ENCODE measurements around the gene LRRC9.
"Not testable (repeated sequence)": the region's sequence is repeated elsewhere in the genome, so short reads cannot be mapped to it uniquely, and the experiment has no call there.

Gene LRRC9

GRCh38 chr14:60094306-60094897, 174.5 kb downstream of the LRRC9 start:
- no peak for DNase-seq (ENCODE audit: low read depth)
- H3K27me3 ChIP-seq (replicated peaks; ENCODE audit: control insufficient read depth, insufficient read depth, low read length): no peaks in the 10 kb centered on the region
- H3K9ac ChIP-seq (ENCODE audit: low read length): no peak overlapping the region
- peaks cover 12% of the 10 kb centered on the region for H3K36me3 ChIP-seq (ENCODE audit: control insufficient read depth, insufficient read depth, low read length, severe bottlenecking)
- H3K4me1 ChIP-seq (ENCODE audit: control insufficient read depth, insufficient read depth, low read length): peaks cover 39% of the 10 kb centered on the region
- no peaks in the 10 kb centered on the region for H3K9me3 ChIP-seq (ENCODE audit: control insufficient read depth, low read length)
- H3K4me3 ChIP-seq (ENCODE audit: low read length): peak overlapping the region; percentile 100

GRCh38 chr14:60095231-60095630, 175.3 kb downstream of the LRRC9 start:
- H3K27me3 ChIP-seq (replicated peaks; ENCODE audit: control insufficient read depth, insufficient read depth, low read length): no peaks in the 10 kb centered on the region
- H3K4me1 ChIP-seq (ENCODE audit: control insufficient read depth, insufficient read depth, low read length): peaks cover 37% of the 10 kb centered on the region
- H3K36me3 ChIP-seq (ENCODE audit: control insufficient read depth, insufficient read depth, low read length, severe bottlenecking): peaks cover 12% of the 10 kb centered on the region
- no peak for DNase-seq (ENCODE audit: low read depth)
- H3K9me3 ChIP-seq (ENCODE audit: control insufficient read depth, low read length): no peaks in the 10 kb centered on the region
- H3K4me3 ChIP-seq (ENCODE audit: low read length): peak overlapping the region; percentile 26
- no peak overlapping the region for H3K9ac ChIP-seq (ENCODE audit: low read length)

DNA sequence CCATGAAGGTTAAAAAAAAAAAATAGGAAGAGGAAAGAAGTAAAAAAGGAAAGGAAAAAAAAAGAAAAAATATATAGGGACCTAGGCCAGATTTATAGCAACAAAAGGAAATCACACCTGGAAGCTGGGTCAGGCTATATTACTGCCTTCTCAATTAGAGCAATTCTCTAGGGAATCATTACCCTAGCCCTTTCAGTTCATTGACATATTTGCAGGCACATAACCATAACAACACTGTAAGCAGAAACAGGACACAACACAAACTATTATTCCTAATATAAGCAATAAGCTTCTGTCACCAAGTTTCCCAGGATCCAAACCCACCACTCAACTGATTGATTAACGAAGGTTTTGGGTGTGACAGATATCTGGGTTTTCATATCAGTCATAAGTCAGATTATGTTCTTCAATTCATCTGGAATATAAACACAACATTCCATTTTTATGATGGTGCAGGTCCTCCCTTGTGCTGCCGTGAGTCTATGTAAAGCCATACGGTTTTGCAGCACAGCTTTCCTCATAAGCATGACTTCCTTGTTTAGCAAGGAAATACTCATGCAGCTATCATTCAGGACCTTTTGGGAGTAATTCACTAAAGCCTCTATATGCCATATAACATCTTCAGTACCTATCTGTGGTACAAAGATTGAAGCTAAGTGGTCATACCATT, 176.0 kb downstream of the LRRC9 start:
- peak; percentile 48 for DNase-seq (ENCODE audit: low read depth)
- H3K9ac ChIP-seq (ENCODE audit: low read length): no peak overlapping the region
- peaks cover 12% of the 10 kb centered on the region for H3K36me3 ChIP-seq (ENCODE audit: control insufficient read depth, insufficient read depth, low read length, severe bottlenecking)

GRCh38 chr14:60097974-60098373, 178.0 kb downstream of the LRRC9 start:
- peaks cover 43% of the 10 kb centered on the region for H3K4me1 ChIP-seq (ENCODE audit: control insufficient read depth, insufficient read depth, low read length)
- no peaks in the 10 kb centered on the region for H3K27me3 ChIP-seq (replicated peaks; ENCODE audit: control insufficient read depth, insufficient read depth, low read length)
- no peak overlapping the region for H3K4me3 ChIP-seq (ENCODE audit: low read length)
- H3K9me3 ChIP-seq (ENCODE audit: control insufficient read depth, low read length): no peaks in the 10 kb centered on the region
- no peak overlapping the region for H3K9ac ChIP-seq (ENCODE audit: low read length)
- peaks cover 12% of the 10 kb centered on the region for H3K36me3 ChIP-seq (ENCODE audit: control insufficient read depth, insufficient read depth, low read length, severe bottlenecking)
- DNase-seq (ENCODE audit: low read depth): no peak

More for the DNA sequence above, 176.0 kb downstream of the LRRC9 start:
- H3K27me3 ChIP-seq (replicated peaks; ENCODE audit: control insufficient read depth, insufficient read depth, low read length): no peaks in the 10 kb centered on the region
- H3K4me1 ChIP-seq (ENCODE audit: control insufficient read depth, insufficient read depth, low read length): peaks cover 32% of the 10 kb centered on the region
- no peaks in the 10 kb centered on the region for H3K9me3 ChIP-seq (ENCODE audit: control insufficient read depth, low read length)
- peak overlapping the region; percentile 26 for H3K4me3 ChIP-seq (ENCODE audit: low read length)

DNA sequence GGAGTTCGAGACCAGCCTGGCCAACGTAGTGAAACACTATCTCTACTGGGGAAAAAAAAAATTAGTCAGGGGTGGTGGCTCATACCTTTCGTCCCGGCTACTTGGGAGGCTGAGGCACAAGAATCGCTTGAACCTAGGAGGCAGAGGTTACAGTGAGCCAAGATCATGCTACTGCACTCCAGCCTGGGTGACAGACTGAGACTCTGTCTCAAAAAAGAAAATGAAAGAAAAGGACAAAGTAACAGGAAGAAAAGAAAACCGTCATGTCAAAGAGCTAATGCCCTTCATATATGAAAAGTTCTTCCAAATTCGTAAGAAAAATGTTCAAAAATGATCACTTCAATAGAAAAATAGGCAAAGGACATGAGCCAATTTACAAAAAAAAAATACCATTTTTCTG, 179.9 kb downstream of the LRRC9 start:
- H3K36me3 ChIP-seq (ENCODE audit: control insufficient read depth, insufficient read depth, low read length, severe bottlenecking): peaks cover 12% of the 10 kb centered on the region
- peaks cover 35% of the 10 kb centered on the region for H3K4me1 ChIP-seq (ENCODE audit: control insufficient read depth, insufficient read depth, low read length)
- H3K27me3 ChIP-seq (replicated peaks; ENCODE audit: control insufficient read depth, insufficient read depth, low read length): not testable (repeated sequence)

GRCh38 chr14:60101786-60102185, 181.8 kb downstream of the LRRC9 start:
- peak; percentile 33 for DNase-seq (ENCODE audit: low read depth)
- H3K36me3 ChIP-seq (ENCODE audit: control insufficient read depth, insufficient read depth, low read length, severe bottlenecking): peaks cover 12% of the 10 kb centered on the region

More for the DNA sequence above, 179.9 kb downstream of the LRRC9 start:
- H3K9ac ChIP-seq (ENCODE audit: low read length); H3K4me3 ChIP-seq (ENCODE audit: low read length); DNase-seq (ENCODE audit: low read depth); H3K9me3 ChIP-seq (ENCODE audit: control insufficient read depth, low read length): not testable (repeated sequence)

DNA sequence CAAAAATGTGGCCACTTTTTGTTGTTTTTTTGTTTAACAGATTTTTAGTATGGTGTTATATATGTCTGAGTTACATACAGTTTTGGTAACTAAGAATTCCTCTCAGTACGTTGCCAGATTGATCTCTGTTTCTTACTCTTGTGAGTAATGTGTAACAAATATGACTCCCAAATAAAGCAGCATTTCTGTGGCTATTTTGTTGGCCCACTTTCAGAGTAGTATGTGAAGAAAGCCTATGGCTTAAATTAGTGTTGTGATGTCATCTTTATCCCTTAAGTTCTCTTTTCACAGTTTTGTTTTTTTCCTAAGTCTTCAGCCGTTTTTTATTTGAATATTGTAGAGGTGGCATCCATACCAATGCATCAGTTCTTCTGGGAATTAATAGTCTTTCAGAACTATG, 182.4 kb downstream of the LRRC9 start:
- no peak overlapping the region for H3K9ac ChIP-seq (ENCODE audit: low read length)
- no peaks in the 10 kb centered on the region for H3K9me3 ChIP-seq (ENCODE audit: control insufficient read depth, low read length)
- peaks cover 10% of the 10 kb centered on the region for H3K36me3 ChIP-seq (ENCODE audit: control insufficient read depth, insufficient read depth, low read length, severe bottlenecking)
- no peaks in the 10 kb centered on the region for H3K27me3 ChIP-seq (replicated peaks; ENCODE audit: control insufficient read depth, insufficient read depth, low read length)
- DNase-seq (ENCODE audit: low read depth): peak; percentile 91
- H3K4me3 ChIP-seq (ENCODE audit: low read length): no peak overlapping the region
- peaks cover 30% of the 10 kb centered on the region for H3K4me1 ChIP-seq (ENCODE audit: control insufficient read depth, insufficient read depth, low read length)

More at GRCh38 chr14:60101786-60102185, 181.8 kb downstream of the LRRC9 start:
- Histone ChIP-seq H3K4me1 (ENCODE audit: control insufficient read depth, insufficient read depth, low read length) (peaks cover 29% of the 10 kb centered on the region), H3K4me3 (ENCODE audit: low read length) (no peak overlapping the region), H3K9me3 (ENCODE audit: control insufficient read depth, low read length) (no peaks in the 10 kb centered on the region), H3K27me3 (replicated peaks; ENCODE audit: control insufficient read depth, insufficient read depth, low read length) (no peaks in the 10 kb centered on the region), H3K9ac (ENCODE audit: low read length) (no peak overlapping the region)

- no peak overlapping the region for H3K4me3 ChIP-seq (ENCODE audit: low read length)
- peaks cover 36% of the 10 kb centered on the region for H3K4me1 ChIP-seq (ENCODE audit: control insufficient read depth, insufficient read depth, low read length)
- H3K9ac ChIP-seq (ENCODE audit: low read length): peak overlapping the region; percentile 31
- H3K27me3 ChIP-seq (replicated peaks; ENCODE audit: control insufficient read depth, insufficient read depth, low read length): no peaks in the 10 kb centered on the region
- H3K9me3 ChIP-seq (ENCODE audit: control insufficient read depth, low read length): no peaks in the 10 kb centered on the region
- H3K36me3 ChIP-seq (ENCODE audit: control insufficient read depth, insufficient read depth, low read length, severe bottlenecking): peaks cover 24% of the 10 kb centered on the region
- peak; percentile 63 for DNase-seq (ENCODE audit: low read depth)
These were observed 186.4 kb downstream of the LRRC9 start for GRCh38 chr14:60106339-60106738.

- DNase-seq (ENCODE audit: low read depth): no peak
- Histone ChIP-seq H3K36me3 (ENCODE audit: control insufficient read depth, insufficient read depth, low read length, severe bottlenecking) (peaks cover 24% of the 10 kb centered on the region), H3K9me3 (ENCODE audit: control insufficient read depth, low read length) (no peaks in the 10 kb centered on the region), H3K4me3 (ENCODE audit: low read length) (no peak overlapping the region), H3K4me1 (ENCODE audit: control insufficient read depth, insufficient read depth, low read length) (peaks cover 29% of the 10 kb centered on the region), H3K9ac (ENCODE audit: low read length) (no peak overlapping the region), H3K27me3 (replicated peaks; ENCODE audit: control insufficient read depth, insufficient read depth, low read length) (no peaks in the 10 kb centered on the region)
These were observed 187.5 kb downstream of the LRRC9 start for GRCh38 chr14:60107477-60107876.

- H3K9ac ChIP-seq (ENCODE audit: low read length): no peak overlapping the region
- no peak for DNase-seq (ENCODE audit: low read depth)
- H3K27me3 ChIP-seq (replicated peaks; ENCODE audit: control insufficient read depth, insufficient read depth, low read length): no peaks in the 10 kb centered on the region
- peak overlapping the region; percentile 4 for H3K4me3 ChIP-seq (ENCODE audit: low read length)
- H3K9me3 ChIP-seq (ENCODE audit: control insufficient read depth, low read length): no peaks in the 10 kb centered on the region
- H3K4me1 ChIP-seq (ENCODE audit: control insufficient read depth, insufficient read depth, low read length): peaks cover 8% of the 10 kb centered on the region
- peaks cover 42% of the 10 kb centered on the region for H3K36me3 ChIP-seq (ENCODE audit: control insufficient read depth, insufficient read depth, low read length, severe bottlenecking)
These were observed 191.8 kb downstream of the LRRC9 start for GRCh38 chr14:60111732-60112131.

All from adipocyte (in vitro differentiated cells).